Neural crest cell (in vitro differentiated cells): Measurements from ENCODE around the gene RIBC1. TPM values are rescaled to one million over a fixed set of nuclear protein-coding genes. Genes with fewer than 3 reads are reported as not detected.
A peak's percentile ranks its signal among the peaks of the same experiment; 100 is the strongest.
"Not testable (repeated sequence)": the region's sequence is repeated elsewhere in the genome, so short reads cannot be mapped to it uniquely, and the experiment has no call there.

Experiments used
- DNase-seq: peaks from one replicate; pipeline ENCODE4 v3.0.0; 2021; ENCODE audit warnings: low read depth, mixed read lengths, low spot score
- H3K27ac Mint-ChIP-seq: one replicate; pipeline ENCODE4 v1.8.0; 2021; ENCODE audit warnings: mild to moderate bottlenecking, mixed read lengths; ENCODE audit not compliant: unreplicated experiment
- H3K27me3 Mint-ChIP-seq: 2 replicates; pipeline ENCODE4 v1.8.0; 2021; ENCODE audit warnings: low read depth, mild to moderate bottlenecking, mixed read lengths
- H3K36me3 Mint-ChIP-seq: 2 replicates; pipeline ENCODE4 v1.8.0; 2021; ENCODE audit warnings: low read depth, mild to moderate bottlenecking, mixed read lengths
- H3K4me1 Mint-ChIP-seq: 2 replicates; pipeline ENCODE4 v1.8.0; 2021; ENCODE audit warnings: mixed read lengths
- H3K4me3 Mint-ChIP-seq: one replicate; pipeline ENCODE4 v1.8.0; 2021; ENCODE audit warnings: mild to moderate bottlenecking, mixed read lengths
- H3K9me3 Mint-ChIP-seq: 2 replicates; pipeline ENCODE4 v1.8.0; 2021; ENCODE audit warnings: mixed read lengths
- total RNA-seq: library from RNA; stranded (reverse); gene quantifications from 2 replicates; pipeline ENCODE4 v1.2.1, GENCODE V29; 2021
- TF ChIP-seq, protein P1 (sequence below): fragments of 200-600 bp; sonication (generic); conservative IDR thresholded peaks from 2 replicates; pipeline ENCODE4 v1.5.0; 2021; ENCODE audit warnings: antibody characterized with exemption, mild to moderate bottlenecking

The RIBC1 gene
- total RNA-seq, 1 donor from 2014 or later = 1.5 TPM

DNA sequence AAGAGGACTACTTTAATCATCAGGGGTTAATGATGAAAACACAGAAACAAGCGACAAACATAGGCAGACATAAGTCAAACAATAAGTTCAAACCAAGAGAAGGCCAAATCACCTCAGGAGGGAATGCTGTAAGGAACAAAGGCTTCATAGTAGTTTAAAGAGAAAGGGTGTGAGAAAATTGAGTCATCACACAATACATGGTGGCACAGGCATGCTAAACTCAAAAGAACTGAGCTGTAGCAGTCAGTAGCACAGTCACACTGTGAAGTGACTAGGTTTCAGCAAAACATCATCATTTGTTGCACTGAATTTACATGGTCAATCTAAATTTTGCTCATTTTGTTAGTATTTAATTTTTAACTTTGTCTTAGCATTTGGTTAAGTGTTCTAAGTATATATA, 24.5 kb upstream of the RIBC1 start:
- Mint-ChIP-seq H3K4me3 (no peak overlapping the region), H3K4me1 (no peaks in the 10 kb centered on the region), H3K36me3 (peaks cover 22% of the 10 kb centered on the region), H3K27me3 (no peaks in the 10 kb centered on the region), H3K27ac (no peak overlapping the region), H3K9me3 (peaks cover 2% of the 10 kb centered on the region)
- DNase-seq = no peak
- TF ChIP-seq, protein P1, sequence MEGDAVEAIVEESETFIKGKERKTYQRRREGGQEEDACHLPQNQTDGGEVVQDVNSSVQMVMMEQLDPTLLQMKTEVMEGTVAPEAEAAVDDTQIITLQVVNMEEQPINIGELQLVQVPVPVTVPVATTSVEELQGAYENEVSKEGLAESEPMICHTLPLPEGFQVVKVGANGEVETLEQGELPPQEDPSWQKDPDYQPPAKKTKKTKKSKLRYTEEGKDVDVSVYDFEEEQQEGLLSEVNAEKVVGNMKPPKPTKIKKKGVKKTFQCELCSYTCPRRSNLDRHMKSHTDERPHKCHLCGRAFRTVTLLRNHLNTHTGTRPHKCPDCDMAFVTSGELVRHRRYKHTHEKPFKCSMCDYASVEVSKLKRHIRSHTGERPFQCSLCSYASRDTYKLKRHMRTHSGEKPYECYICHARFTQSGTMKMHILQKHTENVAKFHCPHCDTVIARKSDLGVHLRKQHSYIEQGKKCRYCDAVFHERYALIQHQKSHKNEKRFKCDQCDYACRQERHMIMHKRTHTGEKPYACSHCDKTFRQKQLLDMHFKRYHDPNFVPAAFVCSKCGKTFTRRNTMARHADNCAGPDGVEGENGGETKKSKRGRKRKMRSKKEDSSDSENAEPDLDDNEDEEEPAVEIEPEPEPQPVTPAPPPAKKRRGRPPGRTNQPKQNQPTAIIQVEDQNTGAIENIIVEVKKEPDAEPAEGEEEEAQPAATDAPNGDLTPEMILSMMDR = no peak

DNA sequence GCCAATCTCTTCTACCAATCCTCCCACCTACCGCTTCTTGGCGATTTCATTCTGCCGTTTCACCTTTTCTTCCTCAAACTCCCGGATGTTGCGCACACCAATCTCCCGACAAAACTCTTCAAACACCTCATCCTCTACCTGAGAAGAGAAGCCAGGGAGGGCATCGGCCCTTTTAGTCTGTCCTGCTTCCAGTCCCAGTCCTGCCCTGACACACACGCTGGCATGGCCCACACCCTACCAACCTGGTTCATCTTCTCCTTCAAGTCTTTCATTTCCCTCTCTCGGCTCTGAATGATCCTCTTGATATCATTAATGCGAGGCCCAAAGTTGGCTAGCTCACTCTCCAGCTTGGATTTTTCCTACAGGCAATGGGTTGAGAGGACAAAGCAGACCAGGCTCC, 19.1 kb upstream of the RIBC1 start:
- Mint-ChIP-seq H3K27ac (no peak overlapping the region), H3K4me3 (no peak overlapping the region), H3K27me3 (no peaks in the 10 kb centered on the region), H3K36me3 (peaks cover 19% of the 10 kb centered on the region), H3K9me3 (peaks cover 2% of the 10 kb centered on the region), H3K4me1 (no peaks in the 10 kb centered on the region)
- TF ChIP-seq, protein P1 = no peak
- DNase-seq = no peak

DNA sequence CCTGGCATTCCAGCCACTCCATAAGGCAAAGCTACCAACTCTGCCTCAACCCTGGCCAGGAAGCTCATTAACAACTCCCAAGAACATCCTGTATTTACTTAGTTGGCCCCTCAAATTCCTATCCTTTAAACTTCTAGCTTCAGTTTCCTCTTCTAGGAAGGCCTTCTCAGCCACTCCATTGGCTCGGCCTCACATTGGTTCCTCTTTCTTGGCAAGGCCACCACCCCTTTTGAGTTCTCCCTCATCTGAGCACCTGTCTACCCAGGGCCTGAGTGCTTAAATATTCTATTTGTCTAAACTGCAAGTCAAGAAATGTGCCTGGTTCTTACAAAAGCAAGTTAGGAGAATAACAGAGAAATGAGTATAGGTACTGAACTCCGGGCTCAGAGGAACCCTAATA, 10.2 kb upstream of the RIBC1 start:
- TF ChIP-seq, protein P1 = no peak
- Mint-ChIP-seq H3K27me3 (no peaks in the 10 kb centered on the region), H3K4me3 (no peak overlapping the region), H3K36me3 (peaks cover 22% of the 10 kb centered on the region), H3K4me1 (no peaks in the 10 kb centered on the region), H3K9me3 (no peaks in the 10 kb centered on the region), H3K27ac (no peak overlapping the region)
- DNase-seq = no peak

- DNase-seq, H3K27me3 Mint-ChIP-seq, H3K36me3 Mint-ChIP-seq, H3K27ac Mint-ChIP-seq, H3K9me3 Mint-ChIP-seq: not testable (repeated sequence)
- Mint-ChIP-seq H3K4me1 (peaks cover 22% of the 10 kb centered on the region), H3K4me3 (peak overlapping the region; percentile 94)
These were observed 2.3 kb upstream of the RIBC1 start for GRCh38 chrX:53420351-53420750.

GRCh38 chrX:53421125-53421524, 1.5 kb upstream of the RIBC1 start:
- Mint-ChIP-seq H3K36me3 (peaks cover 8% of the 10 kb centered on the region), H3K27ac (peak overlapping the region; percentile 99), H3K4me1 (peaks cover 22% of the 10 kb centered on the region), H3K4me3 (peak overlapping the region; percentile 94), H3K9me3 (no peaks in the 10 kb centered on the region), H3K27me3 (no peaks in the 10 kb centered on the region)
- no peak for DNase-seq
- TF ChIP-seq, protein P1 = no peak

DNA sequence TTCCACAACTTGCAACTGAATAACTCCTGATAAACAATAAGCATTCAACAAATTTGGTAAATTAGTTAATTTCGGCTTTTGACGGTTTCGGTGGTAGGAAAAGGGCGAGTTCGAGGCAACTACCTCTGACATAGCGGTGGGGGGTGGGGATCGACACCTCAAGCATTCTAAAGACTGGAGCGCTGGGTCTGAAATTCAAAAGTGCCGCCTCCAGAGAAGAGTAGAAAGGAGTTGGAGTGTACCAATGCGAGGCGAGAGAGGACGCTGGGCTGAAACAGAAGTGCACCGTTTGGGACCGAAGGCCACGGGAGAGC, 944 bp upstream of the RIBC1 start:
- TF ChIP-seq, protein P1 = no peak
- peaks cover 8% of the 10 kb centered on the region for H3K36me3 Mint-ChIP-seq
- H3K4me1 Mint-ChIP-seq = peaks cover 22% of the 10 kb centered on the region
- no peaks in the 10 kb centered on the region for H3K9me3 Mint-ChIP-seq
- DNase-seq = no peak
- H3K27me3 Mint-ChIP-seq = no peaks in the 10 kb centered on the region
- H3K4me3 Mint-ChIP-seq = peak overlapping the region; percentile 94
- peak overlapping the region; percentile 99 for H3K27ac Mint-ChIP-seq
